Inferior parietal cortex (tissue), 1 donor: Measurements from ENCODE around the gene C10orf71.

Experiments used
- DNase-seq: peaks from one replicate; pipeline ENCODE4 v3.0.0-alpha.2; 2016; ENCODE audit errors: extremely low spot score

C10orf71 gene

GRCh38 chr10:49318755-49319154 is 19.8 kb downstream of the C10orf71 start:
- no peak for DNase-seq

GRCh38 chr10:49319206-49319605 is 20.2 kb downstream of the C10orf71 start:
- no peak for DNase-seq

DNA sequence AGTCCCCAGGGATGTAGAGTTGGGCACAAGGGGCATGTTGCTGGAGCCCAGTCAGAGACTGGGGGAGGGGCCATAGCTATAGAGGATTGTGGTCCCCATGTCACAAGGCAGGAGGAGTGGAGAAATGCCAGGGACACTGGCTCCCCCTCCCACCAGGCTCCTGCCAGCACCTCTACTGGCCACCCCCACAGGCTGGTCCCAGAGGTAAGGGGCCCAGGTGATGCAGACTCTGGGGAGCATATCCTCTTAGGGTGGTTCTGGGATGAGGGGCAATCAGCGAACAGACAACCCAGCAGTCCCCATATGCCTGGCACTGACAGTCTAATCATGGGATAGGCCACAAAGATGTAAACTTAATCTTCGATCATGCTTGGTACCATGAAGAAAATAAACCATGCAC is 21.2 kb downstream of the C10orf71 start:
- DNase-seq, result no peak

- no peak for DNase-seq
Observed at GRCh38 chr10:49321021-49321420, 22.1 kb downstream of the C10orf71 start.

GRCh38 chr10:49322371-49323170 is 23.6 kb downstream of the C10orf71 start:
- no peak for DNase-seq

GRCh38 chr10:49323171-49323895 is 24.4 kb downstream of the C10orf71 start:
- no peak for DNase-seq

DNA sequence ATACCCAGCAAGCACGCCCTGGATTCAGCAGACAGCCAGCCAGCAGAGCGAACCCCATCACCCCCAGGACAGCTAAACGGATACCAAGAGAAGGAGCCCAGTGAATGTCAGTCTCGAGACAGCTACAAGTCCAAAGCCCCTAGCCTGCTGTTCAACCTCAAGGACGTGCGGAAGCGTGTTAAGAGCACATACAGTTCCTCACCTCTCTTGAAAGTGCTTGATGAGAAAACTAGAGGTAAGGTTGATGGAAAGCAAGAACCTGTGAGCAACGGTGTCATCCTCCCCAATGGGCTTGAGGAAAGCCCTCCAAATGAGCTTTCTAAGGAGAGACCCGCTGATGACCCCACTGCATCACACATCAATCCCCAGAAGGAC is 24.9 kb downstream of the C10orf71 start:
- DNase-seq, result no peak

GRCh38 chr10:49324711-49325110 is 25.7 kb downstream of the C10orf71 start:
- no peak for DNase-seq

GRCh38 chr10:49325131-49325915 is 26.4 kb downstream of the C10orf71 start:
- no peak for DNase-seq

DNA sequence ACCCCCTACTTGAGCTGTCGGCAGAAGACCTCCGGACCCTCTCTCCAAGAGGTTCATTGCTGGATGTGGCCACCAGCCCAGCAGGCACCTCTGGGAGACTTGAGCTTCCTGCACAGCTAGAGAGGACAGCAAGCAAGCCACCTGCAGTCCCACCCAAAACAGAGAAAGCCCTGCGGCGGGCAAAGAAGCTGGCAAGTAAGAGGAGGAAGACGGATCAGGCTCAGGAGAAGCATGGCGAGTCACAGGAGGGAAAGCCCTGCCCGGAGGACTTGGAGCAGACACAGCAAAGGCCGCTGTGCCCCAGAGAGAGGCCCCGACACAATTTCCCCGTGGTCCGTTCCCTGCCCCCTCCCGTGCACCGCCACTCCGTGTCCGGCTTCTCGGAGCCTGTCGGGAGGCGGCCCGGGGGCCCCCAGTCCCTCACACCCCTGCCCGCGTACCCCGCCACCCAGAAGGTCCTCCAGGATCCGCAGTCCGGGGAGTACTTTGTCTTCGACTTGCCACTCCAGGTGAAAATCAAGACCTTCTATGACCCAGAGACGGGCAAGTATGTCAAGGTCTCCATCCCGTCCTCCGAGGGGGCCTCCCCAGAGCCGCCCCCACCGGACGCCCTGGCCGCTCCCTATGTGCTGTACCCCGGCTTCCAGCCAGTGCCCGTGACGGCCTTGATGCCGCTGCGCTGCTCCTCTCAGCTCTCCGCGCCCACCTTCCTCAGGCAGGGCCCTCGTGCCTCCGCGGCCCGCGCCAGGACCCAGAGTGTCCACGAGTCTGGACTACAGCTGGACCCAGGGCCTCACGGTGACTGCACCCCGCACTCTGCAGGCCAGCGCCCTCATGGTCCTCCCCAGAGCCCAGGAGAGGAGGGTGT is 27.2 kb downstream of the C10orf71 start:
- DNase-seq, result no peak

DNA sequence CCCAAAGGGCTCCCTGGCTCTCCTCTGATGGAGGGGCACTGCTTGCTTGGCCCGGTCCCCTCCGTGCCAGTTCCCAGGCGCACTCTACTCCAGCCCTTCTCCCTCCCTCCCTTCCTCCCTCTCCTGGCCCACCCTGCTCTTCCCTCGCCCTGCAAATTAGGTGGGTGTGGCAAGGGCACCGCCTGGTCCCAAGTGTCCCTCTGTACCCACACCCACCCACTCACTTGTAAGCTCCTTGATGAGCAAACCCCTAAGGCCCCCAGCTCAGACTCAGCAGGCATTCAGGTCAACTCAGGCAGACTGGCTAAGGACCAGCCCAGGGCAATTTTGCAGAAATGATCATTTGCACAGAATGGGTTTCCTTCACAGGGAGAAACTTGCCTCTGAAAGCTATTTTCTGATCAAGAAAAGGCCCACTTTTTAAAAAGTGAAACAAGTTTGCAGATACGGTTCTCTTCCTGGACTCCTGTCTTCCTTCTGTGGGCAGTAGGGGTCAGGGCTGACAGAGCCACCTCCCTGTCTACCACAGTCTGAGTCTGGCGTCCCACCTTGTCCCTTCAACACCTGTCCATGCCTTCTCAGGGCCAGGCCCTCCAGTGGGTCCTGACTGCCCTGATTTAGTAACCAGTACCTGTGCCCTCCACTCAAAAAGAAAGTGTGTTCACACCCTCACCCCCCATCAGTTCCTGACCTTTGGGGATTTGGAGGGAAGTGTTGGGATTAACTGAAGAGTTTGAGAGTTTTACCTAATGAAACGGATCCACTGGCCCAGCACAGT is 28.3 kb downstream of the C10orf71 start:
- DNase-seq, result no peak

DNA sequence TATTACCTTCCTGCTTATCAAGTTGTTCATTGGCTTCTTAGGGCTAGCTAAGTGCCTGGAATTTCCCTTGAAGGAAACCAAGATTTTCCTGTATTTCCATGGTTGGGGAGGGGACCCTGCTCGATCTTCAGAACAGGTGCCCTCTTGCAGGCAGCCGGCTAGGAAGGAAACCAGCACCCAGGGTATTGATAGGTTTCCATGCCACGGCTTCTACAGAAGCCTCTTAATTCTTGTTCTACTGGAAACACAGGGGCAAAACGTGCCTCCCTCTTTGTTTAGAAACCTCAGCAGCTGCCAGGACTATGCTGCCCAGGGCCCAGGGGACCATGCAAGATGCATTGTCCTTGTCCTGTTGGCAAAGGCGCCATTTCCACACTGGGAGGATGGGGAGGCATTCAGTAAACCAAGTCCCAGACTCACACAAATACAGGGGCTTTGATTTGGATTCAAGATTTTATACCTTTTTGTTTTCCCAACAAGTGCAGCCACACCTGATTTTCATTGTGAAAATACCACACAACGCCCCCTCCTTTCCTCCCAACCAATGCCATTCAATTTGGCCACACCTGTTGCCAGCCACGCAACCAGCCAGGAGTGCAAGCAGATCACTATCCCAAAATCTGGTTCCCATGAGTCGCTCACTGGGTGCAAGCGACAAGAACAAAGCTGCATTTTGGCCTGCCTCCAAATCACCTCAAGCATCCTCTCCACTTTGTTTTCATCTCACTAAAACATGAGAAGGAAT is 29.6 kb downstream of the C10orf71 start:
- DNase-seq, result no peak

DNA sequence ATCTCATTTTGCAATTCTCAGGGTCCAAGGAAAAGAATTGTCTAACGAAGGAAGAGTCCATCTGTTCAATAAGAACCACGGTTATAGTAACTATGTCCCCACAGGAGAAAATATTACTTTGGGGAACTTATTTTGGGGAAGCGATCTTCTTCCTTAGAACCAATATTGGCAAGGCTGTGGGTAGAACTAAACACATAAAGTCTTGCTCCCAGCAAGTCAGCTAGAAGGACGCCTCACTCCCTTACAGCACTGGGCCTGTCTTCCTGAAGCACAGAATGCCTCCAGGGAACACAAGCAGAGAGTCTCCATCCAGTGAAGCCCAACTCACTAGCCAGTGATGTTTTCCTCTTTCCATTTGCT is 30.2 kb downstream of the C10orf71 start:
- DNase-seq, result no peak

GRCh38 chr10:49330127-49330665 is 31.2 kb downstream of the C10orf71 start:
- DNase-seq, result no peak

GRCh38 chr10:49331431-49331830 is 32.5 kb downstream of the C10orf71 start:
- no peak for DNase-seq

- DNase-seq, result no peak
Observed at GRCh38 chr10:49332333-49332732, 33.4 kb downstream of the C10orf71 start.

- no peak for DNase-seq
Observed at GRCh38 chr10:49332768-49333167, 33.8 kb downstream of the C10orf71 start.

DNA sequence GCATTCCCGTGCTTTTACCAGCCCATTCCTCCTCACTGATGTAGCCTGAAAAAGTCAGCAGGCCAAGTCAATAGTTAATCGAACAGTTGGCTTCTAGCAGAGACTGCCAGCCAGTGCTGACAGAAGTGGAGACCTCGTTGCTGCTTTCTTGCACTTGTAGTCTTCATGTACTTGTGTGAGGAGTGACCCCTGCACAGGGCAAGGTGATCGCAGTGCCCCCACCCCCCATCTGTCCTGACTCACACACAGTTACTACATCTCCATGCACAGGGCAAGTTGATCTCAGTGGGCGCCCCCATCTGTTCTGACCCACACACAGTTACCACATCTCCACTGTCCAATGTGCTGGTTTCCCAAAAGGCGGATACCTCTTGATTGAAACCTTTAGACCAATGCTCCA is 34.2 kb downstream of the C10orf71 start:
- no peak for DNase-seq

DNA sequence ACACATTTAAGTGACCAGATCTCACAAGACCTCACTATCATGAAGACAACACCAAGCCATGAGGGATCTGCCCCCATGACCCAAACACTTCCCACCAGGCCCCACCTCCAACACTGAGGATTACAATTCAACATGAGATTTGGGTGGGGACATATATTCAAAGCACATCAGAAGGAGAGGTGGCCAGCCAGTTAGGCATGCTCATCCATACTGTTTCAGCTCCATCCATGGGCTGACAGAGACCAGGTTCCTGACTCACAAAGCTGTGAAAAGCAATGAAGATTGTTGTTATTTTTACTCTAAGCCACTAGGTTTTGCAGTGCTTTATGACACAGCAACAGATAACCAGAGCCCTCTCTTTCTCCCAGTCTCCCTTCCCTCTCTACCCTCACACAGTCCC is 36.0 kb downstream of the C10orf71 start:
- no peak for DNase-seq
